GM10847 (cell line): ENCODE results near the gene NELFE.

Experiments used
- POLR2A ChIP-seq: IDR thresholded peaks from 2 replicates; pipeline ENCODE4 v1.6.1; 2011; ENCODE audit not compliant: insufficient read length; ENCODE audit errors: extremely low read depth

NELFE gene

GRCh38 chr6:31967926-31968320, 9.2 kb upstream of the NELFE start:
- TF ChIP-seq POLR2A: no peak

- no peak for TF ChIP-seq POLR2A
Observed at GRCh38 chr6:31966997-31967925, 8.5 kb upstream of the NELFE start.

- TF ChIP-seq POLR2A: no peak
Observed at GRCh38 chr6:31966506-31966905, 7.7 kb upstream of the NELFE start.

GRCh38 chr6:31965700-31966099, 6.9 kb upstream of the NELFE start:
- no peak for TF ChIP-seq POLR2A

GRCh38 chr6:31963921-31964320, 5.2 kb upstream of the NELFE start:
- no peak for TF ChIP-seq POLR2A

GRCh38 chr6:31961616-31962015, 2.8 kb upstream of the NELFE start:
- no peak for TF ChIP-seq POLR2A

- TF ChIP-seq POLR2A: no peak
Observed at GRCh38 chr6:31958412-31958740, 395 bp downstream of the NELFE start.

- no peak for TF ChIP-seq POLR2A
Observed at GRCh38 chr6:31956796-31957195, 2.0 kb downstream of the NELFE start.

GRCh38 chr6:31954511-31954910, 4.3 kb downstream of the NELFE start:
- TF ChIP-seq POLR2A: no peak

- TF ChIP-seq POLR2A: no peak
Observed at GRCh38 chr6:31952890-31953289, 5.9 kb downstream of the NELFE start.

GRCh38 chr6:31952140-31952805, 6.5 kb downstream of the NELFE start:
- no peak for TF ChIP-seq POLR2A

GRCh38 chr6:31949926-31950548, 8.7 kb downstream of the NELFE start:
- no peak for TF ChIP-seq POLR2A

GRCh38 chr6:31948753-31949413, 9.9 kb downstream of the NELFE start:
- no peak for TF ChIP-seq POLR2A

- TF ChIP-seq POLR2A: no peak
Observed at GRCh38 chr6:31948306-31948705, 10.5 kb downstream of the NELFE start.

GRCh38 chr6:31947864-31948263, 10.9 kb downstream of the NELFE start:
- TF ChIP-seq POLR2A: no peak
